SK-N-SH (cell line): ENCODE results near the gene SRD5A1. TPM values are rescaled to one million over a fixed set of nuclear protein-coding genes. Genes with fewer than 3 reads are reported as not detected.

ENCODE experiments used
- CTCF ChIA-PET: fragments of 300-600, 350-600 bp; formaldehyde crosslinking; extraction: SDS; loops from one replicate; lab custom pipeline; 2021; lab: Yijun Ruan, JAX
- POLR2A ChIA-PET: fragments of 350-600 bp; sonication (Branson Sonifier 250); formaldehyde crosslinking; extraction: SDS; loops from one replicate; lab custom pipeline; 2020; ENCODE audit warnings: antibody characterized with exemption, inconsistent platforms; lab: Yijun Ruan, JAX
- DNase-seq: peaks from one replicate; pipeline ENCODE4 v3.0.0; 2012
- H2AFZ ChIP-seq: fragments of 200-600 bp; sonication (generic); 2 replicates; pipeline ENCODE4 v1.8.1; 2016; ENCODE audit warnings: antibody characterized with exemption, mild to moderate bottlenecking, low read depth
- H3F3A ChIP-seq: fragments of 200-600 bp; sonication (generic); replicated peaks from 2 replicates; pipeline ENCODE3; 2016; ENCODE audit warnings: antibody characterized with exemption, mild to moderate bottlenecking; ENCODE audit not compliant: insufficient read depth
- H3K27ac ChIP-seq, 2 experiments: fragments of 200-500 bp in 1 of 2; fragments of 200-600 bp in 1 of 2; sonication (Bioruptor generic) in 1 of 2; sonication (generic), shearing (Covaris generic) in 1 of 2; 2 replicates each; pipeline versions ENCODE4 v1.5.1 to v1.6.1; 2014 to 2016; ENCODE audit warnings: low read depth in 2 of 2, inconsistent platforms in 1 of 2, low read length in 1 of 2, mild to moderate bottlenecking in 1 of 2, mixed read lengths in 1 of 2
- H3K27me3 ChIP-seq: fragments of 200-600 bp; sonication (generic), shearing (Covaris generic); 2 replicates; pipeline ENCODE4 v1.6.1; 2016; ENCODE audit warnings: mixed run types; ENCODE audit not compliant: insufficient read depth
- H3K36me3 ChIP-seq, 2 experiments: fragments of 200-500 bp in 1 of 2; fragments of 200-600 bp in 1 of 2; sonication (Bioruptor generic) in 1 of 2; sonication (generic) in 1 of 2; replicated peaks in 1 of 2; 2 replicates each; pipeline versions ENCODE3 to v1.5.1; 2014 to 2016; ENCODE audit warnings: low read length in 1 of 2, mild to moderate bottlenecking in 1 of 2; ENCODE audit not compliant: insufficient read depth in 2 of 2, control insufficient read depth in 1 of 2
- H3K4me1 ChIP-seq, 2 experiments: fragments of 200-500 bp in 1 of 2; fragments of 200-600 bp in 1 of 2; sonication (Bioruptor generic) in 1 of 2; sonication (generic), shearing (Covaris generic) in 1 of 2; 2 replicates each; pipeline versions ENCODE4 v1.5.1 to v1.6.1; 2014 to 2016; ENCODE audit warnings: low read depth in 1 of 2, low read length in 1 of 2, mixed run types in 1 of 2; ENCODE audit not compliant: insufficient read depth in 2 of 2, control insufficient read depth in 1 of 2
- H3K4me2 ChIP-seq: fragments of 200-600 bp; sonication (generic), shearing (Covaris generic); 2 replicates; pipeline ENCODE4 v1.6.1; 2017; ENCODE audit warnings: mixed run types
- H3K4me3 ChIP-seq, 2 experiments: fragments of 200-500 bp in 1 of 2; fragments of 200-600 bp in 1 of 2; sonication (Bioruptor generic) in 1 of 2; sonication (generic), shearing (Covaris generic) in 1 of 2; 2 replicates each; pipeline versions ENCODE4 v1.5.1 to v1.8.1; 2014 to 2016; ENCODE audit warnings: low read depth in 2 of 2, inconsistent platforms in 1 of 2, low read length in 1 of 2, mild to moderate bottlenecking in 1 of 2, mixed read lengths in 1 of 2, moderate library complexity in 1 of 2
- H3K79me2 ChIP-seq: fragments of 200-600 bp; sonication (generic); 2 replicates; pipeline ENCODE4 v1.8.1; 2017; ENCODE audit warnings: mild to moderate bottlenecking; ENCODE audit not compliant: insufficient read depth
- H3K9ac ChIP-seq: fragments of 200-600 bp; sonication (generic); 2 replicates; pipeline ENCODE4 v1.6.1; 2017; ENCODE audit warnings: mixed run types
- H3K9me2 ChIP-seq: fragments of 200-600 bp; sonication (generic); 2 replicates; pipeline ENCODE4 v1.6.1; 2017; ENCODE audit warnings: mixed run types
- H3K9me3 ChIP-seq: fragments of 200-600 bp; sonication (generic); 2 replicates; pipeline ENCODE4 v1.6.1; 2017; ENCODE audit warnings: mixed run types, mild to moderate bottlenecking, moderate library complexity
- H4K20me1 ChIP-seq: fragments of 200-600 bp; sonication (generic); 2 replicates; pipeline ENCODE4 v1.6.1; 2017; ENCODE audit warnings: mild to moderate bottlenecking, mixed run types; ENCODE audit not compliant: insufficient read depth
- FOSL2 ChIP-seq: IDR thresholded peaks from 2 replicates; pipeline ENCODE4 v1.4.0; 2012; ENCODE audit warnings: low read depth, mild to moderate bottlenecking, moderate library complexity, borderline replicate concordance
- FOXM1 ChIP-seq: IDR thresholded peaks from 2 replicates; pipeline ENCODE4 v1.4.0; 2012; ENCODE audit warnings: low read depth, mild to moderate bottlenecking
- GABPA ChIP-seq: IDR thresholded peaks from 2 replicates; pipeline ENCODE4 v1.4.0; 2012; ENCODE audit warnings: low read depth, mild to moderate bottlenecking
- MEF2A ChIP-seq: IDR thresholded peaks from 2 replicates; pipeline ENCODE4 v1.4.0; 2012; ENCODE audit warnings: low read depth, borderline replicate concordance
- MXI1 ChIP-seq: IDR thresholded peaks from 2 replicates; pipeline ENCODE4 v1.6.1; 2012; ENCODE audit warnings: mild to moderate bottlenecking, low read depth, low read length, improper control_type of control experiment
- NRF1 ChIP-seq: IDR thresholded peaks from 2 replicates; pipeline ENCODE4 v1.6.1; 2012; ENCODE audit warnings: low read depth, mild to moderate bottlenecking, low read length
- POLR2AphosphoS5 ChIP-seq: IDR thresholded peaks from 2 replicates; pipeline ENCODE4 v1.6.1; 2012; ENCODE audit warnings: low read depth, low read length
- RCOR1 ChIP-seq: fragments of 150-350 bp; IDR thresholded peaks from 2 replicates; pipeline ENCODE4 v1.6.1; 2017; ENCODE audit warnings: antibody characterized with exemption, low read length
- REST ChIP-seq: IDR thresholded peaks from 2 replicates; pipeline ENCODE4 v1.6.1; 2012; ENCODE audit warnings: mild to moderate bottlenecking, low read depth, low read length, moderate library complexity
- RFX5 ChIP-seq: IDR thresholded peaks from 2 replicates; pipeline ENCODE4 v1.6.1; 2012; ENCODE audit warnings: mild to moderate bottlenecking, improper control_type of control experiment, low read length
- USF1 ChIP-seq: IDR thresholded peaks from 2 replicates; pipeline ENCODE4 v1.4.0; 2012; ENCODE audit warnings: low read depth, borderline replicate concordance
- USF2 ChIP-seq: fragments of 150-350 bp; IDR thresholded peaks from 2 replicates; pipeline ENCODE4 v1.6.1; 2017; ENCODE audit warnings: antibody characterized with exemption, low read length, low read depth, borderline replicate concordance
- YY1 ChIP-seq: IDR thresholded peaks from 2 replicates; pipeline ENCODE4 v1.4.0; 2012; ENCODE audit warnings: low read depth, mild to moderate bottlenecking
- WGBS: methylation state at CpG from one replicate; pipeline ENCODE4 v1.1.6; 2017; ENCODE audit warnings: low lambda C conversion rate; 5-methylcytosine and 5-hydroxymethylcytosine counted together
- polyA plus RNA-seq, 3 experiments: library from polyadenylated mRNA; depleted of rRNA; stranded (reverse); fragments of >200 nt; gene quantifications; 2 replicates each; pipeline ENCODE4 v1.2.3, GENCODE V29; 2012
- TF ChIP-seq, protein P1 (sequence below): IDR thresholded peaks from 2 replicates; pipeline ENCODE4 v1.4.0; 2012; ENCODE audit warnings: low read depth, borderline replicate concordance

Gene SRD5A1
- polyA plus RNA-seq, 1 of the 3 experiments (the other 2 are of a cell fraction): 24.0 TPM

GRCh38 chr5:6686501-6686900 is 53.3 kb downstream of the SRD5A1 start:
- ChIA-PET POLR2A (no interaction called here), CTCF (interaction anchor here (0.6 kb wide), 1 partner anchor 14 kb away, joined by 3 read pairs; no protein-coding TSS in a partner anchor)
- Histone ChIP-seq H3K27me3 (no peaks in the 10 kb centered on the region; the same call in 1 of the 2 replicates), H3K79me2 (no peaks in the 10 kb centered on the region), H3K36me3 (no peaks in the 10 kb centered on the region), H3K4me1 (no peaks in the 10 kb centered on the region; a peak in 1 of 4 replicates), H3K27ac (no peak overlapping the region), H4K20me1 (no peaks in the 10 kb centered on the region), H3K4me2 (no peak overlapping the region), H2AFZ (no peak overlapping the region), H3K4me3 (no peak overlapping the region), H3K9ac (no peak overlapping the region), H3K9me2 (no peaks in the 10 kb centered on the region), H3F3A (no peaks in the 10 kb centered on the region), H3K9me3 (no peaks in the 10 kb centered on the region)
- TF ChIP-seq POLR2AphosphoS5 (no peak), GABPA (no peak), FOSL2 (no peak), YY1 (no peak), RFX5 (no peak), MXI1 (no peak), RCOR1 (no peak), NRF1 (no peak), USF1 (no peak), FOXM1 (no peak), MEF2A (no peak), USF2 (no peak)
- TF ChIP-seq, protein P1, sequence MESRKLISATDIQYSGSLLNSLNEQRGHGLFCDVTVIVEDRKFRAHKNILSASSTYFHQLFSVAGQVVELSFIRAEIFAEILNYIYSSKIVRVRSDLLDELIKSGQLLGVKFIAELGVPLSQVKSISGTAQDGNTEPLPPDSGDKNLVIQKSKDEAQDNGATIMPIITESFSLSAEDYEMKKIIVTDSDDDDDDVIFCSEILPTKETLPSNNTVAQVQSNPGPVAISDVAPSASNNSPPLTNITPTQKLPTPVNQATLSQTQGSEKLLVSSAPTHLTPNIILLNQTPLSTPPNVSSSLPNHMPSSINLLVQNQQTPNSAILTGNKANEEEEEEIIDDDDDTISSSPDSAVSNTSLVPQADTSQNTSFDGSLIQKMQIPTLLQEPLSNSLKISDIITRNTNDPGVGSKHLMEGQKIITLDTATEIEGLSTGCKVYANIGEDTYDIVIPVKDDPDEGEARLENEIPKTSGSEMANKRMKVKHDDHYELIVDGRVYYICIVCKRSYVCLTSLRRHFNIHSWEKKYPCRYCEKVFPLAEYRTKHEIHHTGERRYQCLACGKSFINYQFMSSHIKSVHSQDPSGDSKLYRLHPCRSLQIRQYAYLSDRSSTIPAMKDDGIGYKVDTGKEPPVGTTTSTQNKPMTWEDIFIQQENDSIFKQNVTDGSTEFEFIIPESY: no peak
- no peak for DNase-seq
- 43% methylated on average over 5 of the region's 6 CpGs for WGBS

DNA sequence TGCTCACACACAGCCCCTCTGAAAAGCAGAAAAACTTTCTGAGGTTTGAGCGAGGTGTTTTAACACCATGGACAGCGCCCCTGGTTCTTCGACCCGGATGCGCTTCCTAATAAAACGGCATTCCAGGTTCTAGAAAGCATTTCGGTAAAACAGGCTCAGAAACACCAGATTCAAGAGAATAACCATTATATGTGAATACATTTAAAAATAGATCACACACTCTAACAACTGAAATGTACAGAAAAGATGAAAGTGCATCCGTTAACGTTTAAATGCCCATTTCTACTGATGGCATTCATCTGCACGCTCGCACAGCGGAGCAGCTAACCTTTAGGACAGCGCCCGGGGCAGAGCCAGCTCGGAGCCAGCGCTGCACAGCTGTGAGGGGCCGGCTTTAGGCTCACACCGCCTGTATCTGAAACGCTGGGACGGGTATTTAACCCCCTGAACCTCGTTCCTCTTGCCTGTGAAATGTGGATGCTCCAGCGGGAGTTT is 53.7 kb downstream of the SRD5A1 start:
- ChIA-PET CTCF (interaction anchor here (0.6 kb wide), 2 partner anchors 14 to 1190 kb away, joined by 3 read pairs; no protein-coding TSS in a partner anchor), POLR2A (no interaction called here)
- Histone ChIP-seq H3K4me3 (no peak overlapping the region), H3K27ac (no peak overlapping the region), H3K27me3 (no peaks in the 10 kb centered on the region; the same call in 1 of the 2 replicates), H3K9me3 (no peaks in the 10 kb centered on the region), H3K9ac (no peak overlapping the region), H2AFZ (no peak overlapping the region), H3K4me1 (no peaks in the 10 kb centered on the region; a peak in 1 of 4 replicates), H4K20me1 (no peaks in the 10 kb centered on the region), H3K9me2 (no peaks in the 10 kb centered on the region), H3F3A (no peaks in the 10 kb centered on the region), H3K79me2 (no peaks in the 10 kb centered on the region), H3K36me3 (no peaks in the 10 kb centered on the region), H3K4me2 (no peak overlapping the region)
- no peak for TF ChIP-seq USF2
- TF ChIP-seq REST: peak; percentile 94
- 62% methylated on average over 20 of the region's 22 CpGs for WGBS
- no peak for DNase-seq
